Activated naive CD8-positive, alpha-beta T cell treated with anti-CD3 and anti-CD28 coated beads, Interleukin-2, amount 50 U/mL, for 24 hours (primary cell): ENCODE measurements around the gene MYO3B.
A peak's percentile ranks its signal among the peaks of the same experiment; 100 is the strongest.

Experiments
- ATAC-seq: fragments of 150-1000 bp; cut with Tn5 transposase; one replicate; pipeline ENCODE4 v1.10.0; 2021
- DNase-seq: peaks from one replicate; pipeline ENCODE4 v3.0.0; 2021
- H3K27ac Mint-ChIP-seq: one replicate; pipeline ENCODE4 v1.8.0; 2021; ENCODE audit warnings: mild to moderate bottlenecking, mixed read lengths
- H3K27me3 Mint-ChIP-seq: one replicate; pipeline ENCODE4 v1.8.0; 2021; ENCODE audit warnings: mixed read lengths
- H3K36me3 Mint-ChIP-seq: one replicate; pipeline ENCODE4 v1.8.0; 2021; ENCODE audit warnings: low read depth, mixed read lengths
- H3K4me1 Mint-ChIP-seq: one replicate; pipeline ENCODE4 v1.8.0; 2021; ENCODE audit warnings: mixed read lengths
- H3K4me3 Mint-ChIP-seq: one replicate; pipeline ENCODE4 v1.8.0; 2021; ENCODE audit warnings: mild to moderate bottlenecking, moderate library complexity, mixed read lengths
- H3K9me3 Mint-ChIP-seq: one replicate; pipeline ENCODE4 v1.8.0; 2021; ENCODE audit warnings: mixed read lengths

Gene MYO3B

DNA sequence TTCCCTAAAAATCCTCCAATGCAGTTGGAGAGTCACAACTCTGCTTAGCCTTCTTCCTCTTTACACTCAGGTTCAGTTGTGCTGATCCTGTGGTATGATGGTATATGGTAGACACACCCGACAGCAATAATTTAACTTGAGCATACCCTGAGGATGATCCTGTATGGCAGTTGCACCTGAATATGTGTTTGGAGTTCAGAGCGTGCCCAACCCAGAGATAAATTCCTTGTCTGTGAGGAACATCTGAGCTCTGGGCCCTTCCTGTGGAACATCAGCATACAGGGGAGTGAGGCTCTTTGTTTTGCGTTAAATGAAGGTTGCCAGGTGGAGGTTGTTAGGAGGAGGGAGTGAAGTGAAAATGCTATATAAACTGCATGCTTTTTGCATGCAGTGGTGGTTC is 187.7 kb downstream of the MYO3B start:
- Mint-ChIP-seq H3K4me1 (peaks cover 59% of the 10 kb centered on the region), H3K4me3 (no peak overlapping the region), H3K27me3 (peaks cover 25% of the 10 kb centered on the region), H3K9me3 (no peaks in the 10 kb centered on the region), H3K27ac (no peak overlapping the region), H3K36me3 (no peaks in the 10 kb centered on the region)
- DNase-seq = no peak
- no peak for ATAC-seq

DNA sequence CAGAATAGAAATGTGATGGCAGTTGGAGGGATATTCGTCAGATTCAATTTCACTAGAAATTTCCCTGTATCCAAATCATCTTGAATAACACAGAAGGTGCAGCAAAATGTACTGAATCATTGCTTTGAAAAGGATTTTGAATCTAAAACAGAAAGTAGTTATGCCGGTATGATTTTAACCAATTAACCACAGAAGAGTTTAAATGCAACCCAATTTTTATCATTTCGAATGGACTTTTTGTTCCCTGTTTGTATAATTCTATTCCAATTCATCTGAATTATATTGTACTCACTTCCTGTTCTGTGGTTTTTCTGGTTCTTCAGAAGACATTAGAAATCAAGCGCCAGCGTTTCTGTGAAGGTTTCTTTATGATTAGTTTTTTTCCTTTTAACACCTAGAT is 190.4 kb downstream of the MYO3B start:
- peak overlapping the region; percentile 28 for H3K27ac Mint-ChIP-seq
- peaks cover 40% of the 10 kb centered on the region for H3K27me3 Mint-ChIP-seq
- no peaks in the 10 kb centered on the region for H3K36me3 Mint-ChIP-seq
- H3K4me3 Mint-ChIP-seq = peak overlapping the region; percentile 51
- no peak for DNase-seq
- H3K9me3 Mint-ChIP-seq = no peaks in the 10 kb centered on the region
- peaks cover 46% of the 10 kb centered on the region for H3K4me1 Mint-ChIP-seq
- peak; percentile 42 for ATAC-seq

DNA sequence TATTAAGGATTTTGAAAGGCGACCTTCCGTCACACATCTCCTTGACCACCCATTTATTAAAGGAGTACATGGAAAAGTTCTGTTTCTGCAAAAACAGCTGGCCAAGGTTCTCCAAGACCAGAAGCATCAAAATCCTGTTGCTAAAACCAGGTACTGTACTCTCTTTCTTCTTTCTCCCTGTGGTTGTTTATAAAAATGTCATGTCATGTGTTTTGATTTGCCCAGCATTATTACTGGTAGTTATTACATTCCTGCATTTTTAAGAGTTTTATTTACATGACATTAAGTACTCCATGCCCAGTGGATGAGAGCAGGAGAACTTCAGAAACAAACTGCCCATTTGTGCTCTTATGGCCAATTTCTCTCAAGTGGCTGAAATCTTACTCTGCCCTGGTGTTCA is 191.3 kb downstream of the MYO3B start:
- peaks cover 42% of the 10 kb centered on the region for H3K4me1 Mint-ChIP-seq
- peaks cover 46% of the 10 kb centered on the region for H3K27me3 Mint-ChIP-seq
- H3K9me3 Mint-ChIP-seq = no peaks in the 10 kb centered on the region
- DNase-seq (no peak), ATAC-seq (no peak)
- no peaks in the 10 kb centered on the region for H3K36me3 Mint-ChIP-seq
- no peak overlapping the region for H3K27ac Mint-ChIP-seq
- no peak overlapping the region for H3K4me3 Mint-ChIP-seq

DNA sequence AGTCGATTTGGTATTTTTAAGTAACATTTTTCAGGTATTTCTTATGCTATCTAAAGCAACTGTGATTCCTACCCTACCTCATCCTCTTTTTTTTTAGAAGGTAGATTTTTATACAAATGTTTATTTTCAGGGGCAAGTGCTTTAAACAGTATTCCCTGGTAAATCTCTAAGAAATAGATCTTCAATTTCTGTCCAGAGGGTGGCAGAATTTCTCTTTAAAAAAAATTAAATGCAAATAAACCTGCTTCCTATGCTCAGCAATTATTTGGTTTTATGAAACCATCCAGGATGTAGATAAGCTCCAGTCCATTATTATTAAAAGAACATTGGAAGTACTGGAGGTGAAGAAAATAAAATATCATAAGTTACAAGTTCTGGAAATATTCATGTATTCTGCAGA is 191.9 kb downstream of the MYO3B start:
- ATAC-seq = no peak
- Mint-ChIP-seq H3K4me3 (no peak overlapping the region), H3K4me1 (peaks cover 44% of the 10 kb centered on the region), H3K27ac (no peak overlapping the region), H3K36me3 (no peaks in the 10 kb centered on the region), H3K27me3 (peaks cover 47% of the 10 kb centered on the region), H3K9me3 (no peaks in the 10 kb centered on the region)
- DNase-seq = no peak

DNA sequence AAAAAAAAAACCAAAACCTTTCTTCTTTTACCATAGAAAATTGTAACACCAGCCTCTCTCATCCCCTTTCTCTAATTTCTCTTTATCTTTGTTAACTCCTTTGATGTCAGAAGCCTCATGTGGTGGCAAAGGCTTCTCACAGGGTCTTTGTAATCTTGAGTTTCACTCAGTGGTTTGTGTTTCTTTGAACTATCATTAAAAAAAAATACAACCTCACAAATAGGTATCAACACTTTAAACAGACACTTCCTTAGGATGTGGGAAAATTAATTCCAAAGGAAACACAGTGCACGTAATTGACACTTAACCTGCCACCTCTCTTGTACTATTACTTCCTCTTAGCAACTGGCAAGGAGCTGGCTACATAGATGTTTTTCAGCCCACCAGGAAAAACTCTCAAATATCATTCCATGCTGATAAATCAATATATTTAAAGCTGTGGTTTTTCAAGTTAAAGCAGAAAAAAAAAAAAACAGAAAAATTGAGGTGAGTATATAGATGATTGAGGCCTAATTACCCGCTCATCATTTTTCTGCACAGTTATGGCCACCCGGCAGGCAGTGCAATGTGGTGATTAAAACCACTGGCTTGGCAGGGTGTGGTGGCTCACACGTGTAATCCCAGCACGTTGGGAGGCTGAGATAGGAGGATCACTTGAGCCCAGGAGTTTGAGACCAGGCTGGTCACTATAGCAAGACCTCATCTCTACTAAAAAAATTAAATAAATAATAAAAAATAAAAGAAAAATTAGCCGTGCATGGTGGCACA is 193.5 kb downstream of the MYO3B start:
- peak overlapping the region; percentile 5 for H3K4me3 Mint-ChIP-seq

DNA sequence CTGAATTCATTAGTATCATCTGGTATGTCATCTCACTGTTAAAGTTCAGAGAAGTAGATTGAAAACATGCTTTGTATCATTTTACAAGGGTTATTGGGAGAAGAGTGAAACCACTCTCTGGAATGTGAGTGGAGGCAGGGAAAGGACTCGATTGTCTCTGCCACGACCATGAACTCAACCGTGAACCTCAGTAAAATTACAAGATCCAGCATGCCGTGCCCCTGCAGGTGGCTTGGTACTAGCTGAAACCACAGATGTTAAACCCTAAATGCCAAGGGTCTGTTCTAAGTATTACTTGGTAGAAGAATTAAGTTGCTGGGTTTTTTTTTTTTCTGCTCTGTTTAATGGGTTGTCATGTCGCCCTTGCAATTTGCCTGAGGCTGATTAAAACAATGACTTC is 197.2 kb downstream of the MYO3B start:
- H3K4me1 Mint-ChIP-seq = peaks cover 30% of the 10 kb centered on the region
- H3K4me3 Mint-ChIP-seq = no peak overlapping the region
- H3K36me3 Mint-ChIP-seq = no peaks in the 10 kb centered on the region
- DNase-seq (no peak), ATAC-seq (peak; percentile 60)
- no peaks in the 10 kb centered on the region for H3K9me3 Mint-ChIP-seq
- peak overlapping the region; percentile 47 for H3K27ac Mint-ChIP-seq
- H3K27me3 Mint-ChIP-seq = peaks cover 37% of the 10 kb centered on the region

More for the DNA sequence above, 193.5 kb downstream of the MYO3B start:
- peak overlapping the region; percentile 50 for H3K27ac Mint-ChIP-seq
- DNase-seq = no peak
- H3K9me3 Mint-ChIP-seq = no peaks in the 10 kb centered on the region
- H3K27me3 Mint-ChIP-seq = peaks cover 43% of the 10 kb centered on the region
- peaks cover 54% of the 10 kb centered on the region for H3K4me1 Mint-ChIP-seq
- H3K36me3 Mint-ChIP-seq = no peaks in the 10 kb centered on the region
- no peak for ATAC-seq

DNA sequence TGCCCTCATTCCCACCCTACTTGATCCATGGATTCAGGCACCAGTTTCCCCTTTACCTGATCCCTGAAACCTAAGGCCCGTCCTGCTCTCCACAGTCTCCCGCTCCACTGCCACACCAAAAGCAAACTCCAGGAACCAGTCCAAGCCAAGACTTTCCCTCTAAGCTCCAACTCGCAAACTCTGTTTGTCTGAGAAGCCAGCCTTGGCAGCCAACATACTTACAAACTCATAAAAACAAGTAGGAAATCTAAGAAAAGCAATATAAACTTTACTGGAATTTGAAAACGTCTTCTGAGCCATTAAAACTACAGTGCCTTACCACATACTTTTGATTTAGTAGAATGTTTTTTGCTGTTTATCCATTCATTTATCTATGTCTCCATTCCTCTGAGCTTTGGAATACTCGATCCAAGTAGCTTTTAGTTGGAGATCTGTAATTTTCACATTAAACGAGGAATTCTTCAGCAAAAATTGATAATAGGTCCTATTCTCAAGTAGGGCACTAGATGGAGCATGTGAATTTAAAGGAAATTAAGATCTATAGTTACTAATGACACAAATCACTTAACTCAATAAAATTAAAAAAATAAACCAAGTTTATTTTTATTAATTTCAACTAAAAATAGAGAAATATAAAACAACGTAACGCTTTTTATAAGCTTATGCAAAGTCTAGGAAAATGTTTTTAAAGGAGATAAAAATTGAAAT is 199.7 kb downstream of the MYO3B start:
- DNase-seq = no peak
- no peaks in the 10 kb centered on the region for H3K9me3 Mint-ChIP-seq
- no peak for ATAC-seq
- H3K4me3 Mint-ChIP-seq = no peak overlapping the region
- no peak overlapping the region for H3K27ac Mint-ChIP-seq
- H3K4me1 Mint-ChIP-seq = peaks cover 14% of the 10 kb centered on the region
- H3K36me3 Mint-ChIP-seq = no peaks in the 10 kb centered on the region
- H3K27me3 Mint-ChIP-seq = peaks cover 26% of the 10 kb centered on the region

DNA sequence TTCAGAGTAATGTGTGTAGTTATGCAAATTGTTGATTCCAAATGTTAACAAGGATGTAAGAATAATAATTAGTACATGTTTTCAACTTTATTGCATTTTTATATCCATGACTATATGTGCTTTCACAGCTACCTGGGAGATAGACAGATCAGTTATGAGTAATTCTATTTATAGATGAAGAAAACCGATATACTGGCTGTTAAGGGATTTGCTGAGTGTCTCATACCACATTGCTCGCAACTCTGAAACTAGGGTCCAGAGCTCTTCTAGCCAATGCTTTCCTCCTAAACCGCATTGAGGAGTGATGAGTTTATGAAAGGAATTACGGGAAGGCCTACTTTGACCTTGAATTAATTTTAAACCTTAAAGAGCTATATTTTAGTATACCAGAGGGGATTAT is 202.3 kb downstream of the MYO3B start:
- Mint-ChIP-seq H3K27ac (no peak overlapping the region), H3K27me3 (peaks cover 10% of the 10 kb centered on the region), H3K4me3 (no peak overlapping the region), H3K9me3 (no peaks in the 10 kb centered on the region), H3K36me3 (no peaks in the 10 kb centered on the region), H3K4me1 (peaks cover 6% of the 10 kb centered on the region)
- ATAC-seq (no peak), DNase-seq (no peak)

DNA sequence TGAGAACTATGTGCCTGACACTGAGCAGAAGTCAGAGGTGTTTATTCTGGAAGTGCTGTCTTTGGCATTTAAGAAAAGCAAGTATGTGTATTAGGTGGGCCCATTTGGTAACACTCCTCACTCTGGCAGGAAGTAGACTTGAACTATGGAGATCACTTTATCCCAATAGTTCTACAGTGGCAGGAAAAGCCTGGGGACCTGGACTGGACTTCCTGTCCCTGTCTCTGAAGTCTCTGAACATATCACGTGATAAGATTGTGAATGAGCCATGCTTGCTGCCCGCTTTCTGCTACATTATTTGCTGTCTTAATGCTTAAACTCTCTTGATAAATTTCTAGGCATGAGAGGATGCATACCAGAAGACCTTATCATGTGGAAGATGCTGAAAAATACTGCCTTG is 203.7 kb downstream of the MYO3B start:
- Mint-ChIP-seq H3K36me3 (no peaks in the 10 kb centered on the region), H3K4me1 (no peaks in the 10 kb centered on the region)

DNA sequence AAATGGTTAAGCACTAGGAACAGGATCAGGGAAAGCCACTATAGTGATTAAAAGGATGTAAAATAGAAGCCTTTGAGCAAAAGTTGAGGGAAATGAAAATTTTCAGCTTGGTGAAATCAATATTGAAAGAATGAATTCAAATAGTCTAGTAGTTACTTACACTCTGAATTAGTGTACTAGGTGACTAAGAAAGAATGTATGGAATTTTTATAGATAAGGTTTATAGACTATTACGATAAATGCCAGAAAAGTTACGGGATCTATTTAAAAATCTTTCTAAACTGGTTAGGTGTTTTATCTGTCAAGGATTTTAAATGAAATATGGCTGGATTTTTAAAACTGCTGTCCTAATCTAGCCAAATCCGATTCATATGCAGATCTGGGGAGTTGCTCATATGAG is 208.6 kb downstream of the MYO3B start:
- H3K27me3 Mint-ChIP-seq = peaks cover 14% of the 10 kb centered on the region
- no peak overlapping the region for H3K27ac Mint-ChIP-seq
- no peaks in the 10 kb centered on the region for H3K36me3 Mint-ChIP-seq
- no peaks in the 10 kb centered on the region for H3K9me3 Mint-ChIP-seq
- H3K4me3 Mint-ChIP-seq = no peak overlapping the region
- no peaks in the 10 kb centered on the region for H3K4me1 Mint-ChIP-seq
- DNase-seq (no peak), ATAC-seq (no peak)

More for the DNA sequence above, 203.7 kb downstream of the MYO3B start:
- DNase-seq (no peak), ATAC-seq (no peak)
- Mint-ChIP-seq H3K9me3 (no peaks in the 10 kb centered on the region), H3K27ac (no peak overlapping the region), H3K27me3 (peaks cover 6% of the 10 kb centered on the region), H3K4me3 (no peak overlapping the region)

DNA sequence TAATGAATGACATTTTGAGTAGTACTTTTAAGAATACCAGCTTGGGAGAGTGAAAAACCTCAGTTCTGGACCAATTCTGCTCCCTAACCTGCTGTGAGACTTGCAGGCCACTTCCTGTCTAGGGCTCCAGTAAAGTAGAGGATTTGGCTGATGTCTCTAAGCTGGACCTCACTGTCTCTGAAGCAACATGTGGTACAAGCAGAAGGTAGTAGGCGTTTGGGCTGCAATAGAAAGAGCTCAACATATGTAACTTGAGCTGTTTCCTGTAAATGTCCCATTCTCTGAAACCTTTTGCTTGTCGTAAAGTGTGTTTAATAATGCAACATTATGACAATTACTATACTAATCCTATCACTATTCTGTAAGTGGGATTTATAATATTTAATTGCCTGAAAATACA is 213.1 kb downstream of the MYO3B start:
- DNase-seq (no peak), ATAC-seq (no peak)
- no peaks in the 10 kb centered on the region for H3K9me3 Mint-ChIP-seq
- H3K27ac Mint-ChIP-seq = no peak overlapping the region
- no peak overlapping the region for H3K4me3 Mint-ChIP-seq
- H3K4me1 Mint-ChIP-seq = no peaks in the 10 kb centered on the region
- H3K36me3 Mint-ChIP-seq = no peaks in the 10 kb centered on the region
- peaks cover 37% of the 10 kb centered on the region for H3K27me3 Mint-ChIP-seq

DNA sequence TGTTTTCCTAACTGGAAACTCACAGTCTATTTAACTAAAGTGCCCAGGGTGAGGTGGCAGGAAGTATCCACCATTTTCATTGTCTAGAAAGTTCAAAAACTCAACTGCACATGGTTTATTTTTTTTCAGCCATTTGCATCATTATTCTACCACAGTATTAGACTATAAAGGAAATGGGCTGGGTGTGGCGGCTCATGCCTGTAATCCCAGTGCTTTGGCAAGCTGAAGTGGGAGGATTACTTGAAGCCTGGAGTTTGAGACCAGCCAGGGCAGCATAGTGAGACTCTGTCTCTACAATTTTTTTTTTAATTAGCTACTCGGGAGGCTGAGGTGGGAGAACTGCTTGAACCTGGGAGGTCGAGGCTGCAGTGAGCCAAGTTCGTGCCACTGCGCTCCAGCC is 213.8 kb downstream of the MYO3B start:
- H3K36me3 Mint-ChIP-seq = no peaks in the 10 kb centered on the region
- peaks cover 43% of the 10 kb centered on the region for H3K27me3 Mint-ChIP-seq
- DNase-seq (no peak), ATAC-seq (no peak)
- no peak overlapping the region for H3K27ac Mint-ChIP-seq
- no peaks in the 10 kb centered on the region for H3K4me1 Mint-ChIP-seq
- no peak overlapping the region for H3K4me3 Mint-ChIP-seq
- H3K9me3 Mint-ChIP-seq = no peaks in the 10 kb centered on the region

DNA sequence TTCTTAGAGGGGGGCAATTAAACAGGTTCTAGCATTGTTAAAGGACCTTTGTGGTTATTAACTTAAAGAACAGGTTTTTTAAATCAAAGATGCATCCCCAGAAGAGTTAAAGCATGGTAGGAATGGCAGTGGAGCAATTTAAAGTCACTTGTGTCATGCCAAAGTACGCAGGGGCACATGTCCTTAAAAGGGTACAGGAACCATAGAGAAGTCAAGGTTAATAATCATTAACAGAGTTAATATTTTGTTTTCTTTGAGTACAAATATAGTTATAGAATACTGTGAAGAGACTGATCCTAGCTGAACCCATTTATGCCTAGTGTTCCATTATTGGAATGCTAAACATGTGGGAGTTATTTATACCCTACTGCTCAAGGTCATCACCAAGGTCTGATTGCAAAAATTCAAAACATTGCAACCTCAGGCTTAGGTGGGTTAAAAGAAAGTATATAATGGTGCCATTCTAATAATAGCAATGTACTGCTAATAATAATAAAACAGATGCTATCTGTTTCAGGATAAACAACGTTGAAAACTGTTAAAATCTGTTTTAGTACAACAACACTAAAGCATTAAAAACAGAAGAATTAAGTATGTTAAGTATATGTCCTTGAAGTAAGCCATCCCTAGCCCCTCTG is 216.0 kb downstream of the MYO3B start:
- Mint-ChIP-seq H3K27me3 (peaks cover 41% of the 10 kb centered on the region), H3K36me3 (no peaks in the 10 kb centered on the region), H3K4me1 (no peaks in the 10 kb centered on the region), H3K9me3 (no peaks in the 10 kb centered on the region), H3K4me3 (no peak overlapping the region), H3K27ac (no peak overlapping the region)
- ATAC-seq (no peak), DNase-seq (no peak)

DNA sequence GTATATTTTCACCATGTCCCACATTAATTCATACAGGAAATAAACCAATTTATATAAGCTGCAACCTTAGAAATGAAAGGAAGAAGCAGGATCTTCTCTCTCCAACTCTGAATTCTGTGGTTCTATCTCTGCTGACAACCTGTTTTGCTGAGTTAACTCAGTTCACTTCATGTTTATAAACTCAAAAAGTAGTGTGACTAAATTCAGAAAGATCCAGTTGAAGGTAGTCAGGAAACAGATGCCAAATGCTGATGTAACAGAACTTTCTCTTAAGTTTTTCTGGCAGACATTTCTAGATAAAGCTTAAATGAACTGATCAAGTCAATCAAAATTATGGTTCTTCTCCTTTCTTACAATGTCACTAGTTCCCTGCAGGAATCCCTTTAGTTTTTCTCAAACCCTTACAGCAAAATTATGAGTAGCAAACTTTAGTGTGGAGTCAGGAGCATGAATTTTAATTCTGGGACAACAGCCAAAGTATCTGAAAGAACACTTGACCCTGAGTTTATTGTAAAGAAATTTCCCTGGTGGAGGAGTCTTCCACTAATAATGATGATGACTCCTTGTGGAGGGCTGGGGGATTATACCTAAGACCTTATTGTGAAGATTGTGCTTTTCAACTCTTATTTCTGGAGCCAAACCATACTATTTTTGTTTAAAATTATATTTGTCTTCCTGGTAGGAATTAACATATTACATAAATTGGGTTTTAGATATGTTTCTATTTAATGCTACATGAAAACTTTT is 216.9 kb downstream of the MYO3B start:
- H3K27me3 Mint-ChIP-seq = peaks cover 44% of the 10 kb centered on the region
- no peaks in the 10 kb centered on the region for H3K9me3 Mint-ChIP-seq
- ATAC-seq (no peak), DNase-seq (no peak)
- no peaks in the 10 kb centered on the region for H3K36me3 Mint-ChIP-seq
- H3K4me1 Mint-ChIP-seq = no peaks in the 10 kb centered on the region
- no peak overlapping the region for H3K4me3 Mint-ChIP-seq
- H3K27ac Mint-ChIP-seq = no peak overlapping the region
